Activated B cell treated with CpG ODN at 0.5 μM for 24 hours (primary cell): ENCODE results near the gene MUCL3. TPM values are rescaled to one million over a fixed set of nuclear protein-coding genes. Genes with fewer than 3 reads are reported as not detected.

Source experiments
- ATAC-seq: fragments of 200-7000 bp; cut with Tn5 transposase; one replicate; pipeline ENCODE4 v1.10.0; 2021; ENCODE audit warnings: low read depth, mild to moderate bottlenecking, moderate library complexity
- CTCF ChIA-PET: fragments of 350-600 bp; sonication (Branson Sonifier 250); formaldehyde crosslinking; loops from one replicate; lab custom pipeline; 2021; ENCODE audit warnings: antibody characterized with exemption; lab: Charles Lee
- POLR2A ChIA-PET: fragments of 350-600 bp; sonication (Branson Sonifier 250); formaldehyde crosslinking; loops from one replicate; lab custom pipeline; 2021; ENCODE audit warnings: antibody characterized with exemption; lab: Charles Lee
- DNase-seq: peaks from one replicate; pipeline ENCODE4 v3.0.0; 2022
- H3K27ac Mint-ChIP-seq: one replicate; pipeline ENCODE4 v1.8.0; 2020; ENCODE audit warnings: mixed read lengths
- H3K27me3 Mint-ChIP-seq: one replicate; pipeline ENCODE4 v1.8.0; 2021; ENCODE audit warnings: mixed read lengths
- H3K36me3 Mint-ChIP-seq: one replicate; pipeline ENCODE4 v1.8.0; 2021; ENCODE audit warnings: low read depth, mixed read lengths
- H3K4me1 Mint-ChIP-seq: one replicate; pipeline ENCODE4 v1.8.0; 2021; ENCODE audit warnings: mixed read lengths
- H3K4me3 Mint-ChIP-seq: one replicate; pipeline ENCODE4 v1.8.0; 2020; ENCODE audit warnings: mild to moderate bottlenecking, mixed read lengths
- H3K9me3 Mint-ChIP-seq: one replicate; pipeline ENCODE4 v1.8.0; 2020; ENCODE audit warnings: mixed read lengths
- intact Hi-C: fragments of 100-400 bp; cut with micrococcal nuclease; formaldehyde crosslinking; loops from one replicate; pipeline ENCODE4 v1.15.1; 2024
- total RNA-seq: library from RNA; stranded (reverse); gene quantifications from 2 replicates; pipeline ENCODE4 v1.2.3, GENCODE V29; 2022
- TF ChIP-seq, protein P1 (sequence below): fragments of 200-600 bp; IDR thresholded peaks from one replicate; pipeline ENCODE4 v1.8.0; 2022; ENCODE audit warnings: antibody characterized with exemption, mild to moderate bottlenecking

MUCL3 gene
- total RNA-seq, 1 donor from 2014 or later: not detected

DNA sequence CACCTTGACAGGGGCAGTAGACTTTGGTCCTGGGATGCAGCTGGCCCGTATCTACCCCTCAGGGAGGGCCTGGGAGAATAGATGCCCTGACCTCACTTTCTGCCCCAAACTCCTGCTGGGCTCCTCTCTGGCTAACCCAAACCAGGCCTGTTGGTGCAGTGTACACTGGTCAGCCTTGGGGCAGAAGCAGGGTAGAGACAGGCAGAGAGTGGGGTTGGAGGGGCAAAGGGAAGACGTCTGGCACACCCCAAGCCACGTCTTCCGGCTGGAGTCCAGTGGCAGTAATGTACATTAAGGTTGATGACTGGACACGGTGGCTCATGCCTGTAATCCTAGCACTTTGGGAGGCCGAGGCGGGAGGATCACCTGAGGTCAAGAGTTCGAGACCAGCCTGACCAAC lies 47.1 kb upstream of the MUCL3 start:
- Mint-ChIP-seq H3K9me3 (no peaks in the 10 kb centered on the region), H3K4me1 (no peaks in the 10 kb centered on the region), H3K36me3 (peaks cover 55% of the 10 kb centered on the region), H3K27me3 (no peaks in the 10 kb centered on the region), H3K27ac (no peak overlapping the region), H3K4me3 (no peak overlapping the region)
- TF ChIP-seq, protein P1, sequence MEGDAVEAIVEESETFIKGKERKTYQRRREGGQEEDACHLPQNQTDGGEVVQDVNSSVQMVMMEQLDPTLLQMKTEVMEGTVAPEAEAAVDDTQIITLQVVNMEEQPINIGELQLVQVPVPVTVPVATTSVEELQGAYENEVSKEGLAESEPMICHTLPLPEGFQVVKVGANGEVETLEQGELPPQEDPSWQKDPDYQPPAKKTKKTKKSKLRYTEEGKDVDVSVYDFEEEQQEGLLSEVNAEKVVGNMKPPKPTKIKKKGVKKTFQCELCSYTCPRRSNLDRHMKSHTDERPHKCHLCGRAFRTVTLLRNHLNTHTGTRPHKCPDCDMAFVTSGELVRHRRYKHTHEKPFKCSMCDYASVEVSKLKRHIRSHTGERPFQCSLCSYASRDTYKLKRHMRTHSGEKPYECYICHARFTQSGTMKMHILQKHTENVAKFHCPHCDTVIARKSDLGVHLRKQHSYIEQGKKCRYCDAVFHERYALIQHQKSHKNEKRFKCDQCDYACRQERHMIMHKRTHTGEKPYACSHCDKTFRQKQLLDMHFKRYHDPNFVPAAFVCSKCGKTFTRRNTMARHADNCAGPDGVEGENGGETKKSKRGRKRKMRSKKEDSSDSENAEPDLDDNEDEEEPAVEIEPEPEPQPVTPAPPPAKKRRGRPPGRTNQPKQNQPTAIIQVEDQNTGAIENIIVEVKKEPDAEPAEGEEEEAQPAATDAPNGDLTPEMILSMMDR: no peak
- ChIA-PET CTCF (no interaction called here), POLR2A (no interaction called here)
- intact Hi-C loops: no loop called here
- ATAC-seq (no peak), DNase-seq (no peak)

DNA sequence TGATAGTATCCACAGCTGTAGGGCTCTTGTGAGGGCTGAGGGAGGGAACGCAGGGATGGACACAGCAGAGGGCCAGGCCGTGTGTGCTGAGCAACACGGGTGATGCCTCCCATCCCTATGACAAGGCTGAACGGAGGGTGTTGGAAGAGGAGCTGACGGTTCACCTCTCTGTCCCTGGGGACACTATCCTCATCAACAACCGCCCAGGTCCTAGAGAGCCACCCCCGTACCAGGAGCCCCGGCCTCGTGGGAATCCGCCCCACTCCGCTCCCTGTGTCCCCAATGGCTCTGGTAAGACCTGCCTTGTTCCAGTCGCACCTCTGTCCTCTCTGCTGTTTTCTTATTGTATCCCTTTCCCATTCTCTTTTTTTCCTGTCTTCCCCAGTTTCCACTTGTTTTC lies 46.4 kb upstream of the MUCL3 start:
- Mint-ChIP-seq H3K27ac (no peak overlapping the region), H3K4me1 (no peaks in the 10 kb centered on the region), H3K4me3 (no peak overlapping the region), H3K9me3 (no peaks in the 10 kb centered on the region), H3K36me3 (peaks cover 60% of the 10 kb centered on the region), H3K27me3 (no peaks in the 10 kb centered on the region)
- DNase-seq: no peak
- no peak for ATAC-seq
- CTCF ChIA-PET: no interaction called here
- TF ChIP-seq, protein P1: no peak
- intact Hi-C loops: no loop called here
- POLR2A ChIA-PET: no interaction called here

DNA sequence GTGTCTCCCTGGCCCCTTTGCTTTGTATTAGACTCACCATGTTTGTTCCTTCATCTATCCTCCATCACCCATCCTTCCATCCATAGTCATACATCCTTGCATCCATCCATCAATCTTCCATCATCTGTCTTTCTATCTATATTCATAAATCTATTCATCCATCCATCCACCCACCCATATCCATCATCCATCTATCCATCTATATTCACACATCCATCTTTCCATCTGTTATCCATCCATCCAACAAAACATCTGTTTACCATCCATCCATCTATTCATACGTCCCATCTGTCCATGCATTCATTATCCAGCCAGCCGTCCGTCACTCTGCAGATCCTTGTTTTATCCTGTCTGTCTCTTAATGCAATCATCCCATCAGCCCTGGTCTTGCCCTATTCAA lies 45.8 kb upstream of the MUCL3 start:
- Mint-ChIP-seq H3K9me3 (no peaks in the 10 kb centered on the region), H3K27ac (no peak overlapping the region), H3K27me3 (no peaks in the 10 kb centered on the region), H3K4me3 (no peak overlapping the region), H3K4me1 (no peaks in the 10 kb centered on the region), H3K36me3 (peaks cover 60% of the 10 kb centered on the region)
- no peak for ATAC-seq
- TF ChIP-seq, protein P1: no peak
- no peak for DNase-seq
- ChIA-PET CTCF (no interaction called here), POLR2A (no interaction called here)
- intact Hi-C loops: no loop called here

DNA sequence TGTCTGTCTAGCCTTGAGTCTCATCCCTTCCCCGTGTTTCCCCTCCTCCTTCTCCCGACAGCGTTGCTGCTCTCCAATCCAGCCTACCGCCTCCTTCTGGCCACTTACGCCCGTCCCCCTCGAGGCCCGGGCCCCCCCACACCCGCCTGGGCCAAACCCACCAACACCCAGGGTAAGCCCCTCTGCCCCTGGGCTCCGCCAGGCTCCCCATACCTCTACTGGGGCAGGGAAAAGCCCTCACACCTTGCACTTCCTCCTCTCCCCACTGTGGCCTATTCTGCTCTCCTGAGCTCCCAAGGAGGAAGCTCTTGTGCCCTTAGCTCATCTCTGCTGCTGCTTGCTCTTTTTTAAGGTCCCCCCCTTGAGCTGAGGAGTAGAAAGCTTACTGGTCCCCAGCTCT lies 45.4 kb upstream of the MUCL3 start:
- ChIA-PET CTCF (no interaction called here), POLR2A (no interaction called here)
- H3K36me3 Mint-ChIP-seq: peaks cover 58% of the 10 kb centered on the region
- TF ChIP-seq, protein P1: no peak
- no peak for ATAC-seq
- H3K9me3 Mint-ChIP-seq: no peaks in the 10 kb centered on the region
- H3K4me1 Mint-ChIP-seq: no peaks in the 10 kb centered on the region
- H3K4me3 Mint-ChIP-seq: no peak overlapping the region
- no peaks in the 10 kb centered on the region for H3K27me3 Mint-ChIP-seq
- intact Hi-C loops: no loop called here
- DNase-seq: no peak
- H3K27ac Mint-ChIP-seq: no peak overlapping the region

DNA sequence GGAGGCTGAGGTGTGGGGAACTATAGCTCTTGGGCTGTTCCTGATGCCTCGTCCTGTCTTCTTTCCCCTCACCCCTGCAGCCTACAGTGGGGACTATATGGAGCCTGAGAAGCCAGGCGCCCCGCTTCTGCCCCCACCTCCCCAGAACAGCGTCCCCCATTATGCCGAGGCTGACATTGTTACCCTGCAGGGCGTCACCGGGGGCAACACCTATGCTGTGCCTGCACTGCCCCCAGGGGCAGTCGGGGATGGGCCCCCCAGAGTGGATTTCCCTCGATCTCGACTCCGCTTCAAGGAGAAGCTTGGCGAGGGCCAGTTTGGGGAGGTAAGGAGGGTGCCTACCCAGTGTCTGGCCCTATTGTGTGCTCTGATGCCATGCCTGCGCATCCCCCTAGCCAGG lies 44.2 kb upstream of the MUCL3 start:
- TF ChIP-seq, protein P1: no peak
- no peak for DNase-seq
- Mint-ChIP-seq H3K27ac (no peak overlapping the region), H3K36me3 (peaks cover 52% of the 10 kb centered on the region), H3K27me3 (no peaks in the 10 kb centered on the region), H3K9me3 (no peaks in the 10 kb centered on the region), H3K4me1 (peaks cover under 1% of the 10 kb centered on the region), H3K4me3 (no peak overlapping the region)
- ChIA-PET CTCF (no interaction called here), POLR2A (interaction anchor here (0.7 kb wide), 1 partner anchor 11 kb away, joined by 4 read pairs; no protein-coding TSS in a partner anchor)
- intact Hi-C loops: no loop called here
- ATAC-seq: no peak
